HepG2 (cell line): ENCODE results near the gene FHIT. TPM values are rescaled to one million over a fixed set of nuclear protein-coding genes. Genes with fewer than 3 reads are reported as not detected.

Source experiments
- ATAC-seq: fragments of 200-7000 bp; cut with Tn5 transposase; 3 replicates; pipeline ENCODE4 v1.9.1; 2020; ENCODE audit warnings: mild to moderate bottlenecking, moderate library complexity
- BruUV-seq: library from RNA; stranded (reverse); fragments of 400-500 nt; replicated peaks from 2 replicates; lab custom pipeline; 2021; lab: Mats Ljungman, UMichigan
- CTCF ChIA-PET: fragments of 300-600 bp; formaldehyde crosslinking; extraction: SDS; loops from one replicate; lab custom pipeline; 2021; ENCODE audit warnings: low total read pairs, inconsistent platforms, low intra/inter-chr PET ratio; lab: Yijun Ruan, JAX
- POLR2A ChIA-PET: fragments of 350-600 bp; sonication (Branson Sonifier 250); formaldehyde crosslinking; loops from one replicate; lab custom pipeline; 2020; ENCODE audit warnings: antibody characterized with exemption, inconsistent platforms; lab: Yijun Ruan, JAX
- DNase-seq: peaks from one replicate; pipeline ENCODE4 v3.0.0-alpha.2; 2015; ENCODE audit warnings: low spot score
- FAIRE-seq: peaks from 3 replicates; lab custom pipeline; 2011; peaks lifted over from hg19 to GRCh38; lab: Jason Lieb, UNC
- H2AFZ ChIP-seq: one replicate; pipeline ENCODE4 v1.6.1; 2011; ENCODE audit warnings: low read length, inconsistent platforms
- H3K27ac ChIP-seq: fragments of 300-600 bp; 3 replicates; pipeline ENCODE4 v1.8.0; 2011; ENCODE audit warnings: mixed run types, mild to moderate bottlenecking, mixed read lengths, low read length, inconsistent platforms; ENCODE audit not compliant: insufficient read depth; ENCODE audit errors: extremely low read length
- H3K27me3 ChIP-seq, 2 experiments: fragments of 200-600 bp in 1 of 2; 2 replicates in 1 of 2; 3 replicates in 1 of 2; pipeline versions ENCODE4 v1.6.0 to v1.8.0; 2011; ENCODE audit warnings: low read length in 2 of 2, mild to moderate bottlenecking in 2 of 2, moderate library complexity in 2 of 2, inconsistent platforms in 1 of 2; ENCODE audit not compliant: insufficient read depth in 2 of 2, control insufficient read depth in 1 of 2
- H3K36me3 ChIP-seq, 2 experiments: fragments of 200-600 bp in 1 of 2; replicated peaks in 1 of 2; 2 replicates in 1 of 2; 3 replicates in 1 of 2; pipeline versions ENCODE4 v1.5.1 to v1.8.0; 2011; ENCODE audit warnings: low read length in 2 of 2, inconsistent platforms in 1 of 2; ENCODE audit not compliant: insufficient read depth in 2 of 2, control insufficient read depth in 1 of 2
- H3K4me1 ChIP-seq: 2 replicates; pipeline ENCODE4 v1.5.1; 2012; ENCODE audit warnings: low read length, inconsistent platforms; ENCODE audit not compliant: insufficient read depth
- H3K4me2 ChIP-seq: 2 replicates; pipeline ENCODE4 v1.6.0; 2011; ENCODE audit warnings: low read depth, low read length, inconsistent platforms
- H3K4me3 ChIP-seq, 3 experiments: fragments of 200-600 bp in 1 of 3; sonication (generic), shearing (Covaris generic) in 1 of 3; replicated peaks in 1 of 3; 2 replicates each; pipeline ENCODE4 v1.5.1; 2011 to 2016; ENCODE audit warnings: low read length in 3 of 3, inconsistent platforms in 2 of 3, low read depth in 2 of 3, mild to moderate bottlenecking in 2 of 3, control low read depth in 1 of 3, mixed read lengths in 1 of 3; ENCODE audit not compliant: insufficient read depth in 1 of 3
- H3K79me2 ChIP-seq: one replicate; pipeline ENCODE4 v1.6.1; 2011; ENCODE audit warnings: low read length, inconsistent platforms; ENCODE audit not compliant: insufficient read depth
- H3K9ac ChIP-seq: 2 replicates; pipeline ENCODE4 v1.6.0; 2011; ENCODE audit warnings: mild to moderate bottlenecking, low read depth, low read length, inconsistent platforms; ENCODE audit not compliant: insufficient read depth
- H3K9me3 ChIP-seq: 2 replicates; pipeline ENCODE4 v1.5.1; 2012; ENCODE audit warnings: mild to moderate bottlenecking, low read length
- H4K20me1 ChIP-seq: 2 replicates; pipeline ENCODE4 v1.6.0; 2011; ENCODE audit warnings: inconsistent platforms, mild to moderate bottlenecking, low read length, moderate library complexity; ENCODE audit not compliant: insufficient read depth
- AHDC1 ChIP-seq: sonication (generic); formaldehyde crosslinking; IDR thresholded peaks from 2 replicates; pipeline ENCODE4 v1.5.1; 2020; ENCODE audit warnings: mild to moderate bottlenecking, missing genetic modification reagents, borderline replicate concordance
- JUND ChIP-seq: sonication (generic); formaldehyde crosslinking; IDR thresholded peaks from 2 replicates; pipeline ENCODE4 v1.8.0; 2022; ENCODE audit warnings: mild to moderate bottlenecking, missing genetic modification reagents
- KDM2A ChIP-seq: sonication (generic); formaldehyde crosslinking; IDR thresholded peaks from 2 replicates; pipeline ENCODE4 v1.4.0; 2020; ENCODE audit warnings: low read depth, missing genetic modification reagents, borderline replicate concordance
- MXD1 ChIP-seq: sonication (generic); formaldehyde crosslinking; IDR thresholded peaks from 2 replicates; pipeline ENCODE4 v1.4.0; 2020; ENCODE audit warnings: mild to moderate bottlenecking, missing genetic modification reagents
- PAWR ChIP-seq: sonication (generic); formaldehyde crosslinking; IDR thresholded peaks from 2 replicates; pipeline ENCODE4 v1.4.0; 2020; ENCODE audit warnings: missing genetic modification reagents, mild to moderate bottlenecking, borderline replicate concordance
- PITX1 ChIP-seq: sonication (generic); formaldehyde crosslinking; IDR thresholded peaks from 2 replicates; pipeline ENCODE4 v1.5.1; 2020; ENCODE audit warnings: mild to moderate bottlenecking, missing genetic modification reagents
- SMAD3 ChIP-seq: sonication (generic); formaldehyde crosslinking; IDR thresholded peaks from 2 replicates; pipeline ENCODE4 v1.4.0; 2020; ENCODE audit warnings: missing genetic modification reagents
- TARDBP ChIP-seq: sonication (generic); formaldehyde crosslinking; IDR thresholded peaks from 2 replicates; pipeline ENCODE4 v1.8.0; 2022; ENCODE audit warnings: mild to moderate bottlenecking, missing genetic modification reagents
- THYN1 ChIP-seq: sonication (generic); formaldehyde crosslinking; IDR thresholded peaks from 2 replicates; pipeline ENCODE4 v1.8.1; 2023; ENCODE audit warnings: low read depth, mild to moderate bottlenecking, moderate library complexity, missing genetic modification reagents, borderline replicate concordance
- ZBTB21 ChIP-seq: sonication (generic); formaldehyde crosslinking; IDR thresholded peaks from 2 replicates; pipeline ENCODE4 v1.4.0; 2020; ENCODE audit warnings: missing genetic modification reagents
- ZNF230 ChIP-seq: sonication (generic); formaldehyde crosslinking; IDR thresholded peaks from 2 replicates; pipeline ENCODE4 v1.4.0; 2020; ENCODE audit warnings: mild to moderate bottlenecking, missing genetic modification reagents
- ZNF260 ChIP-seq: sonication (generic); formaldehyde crosslinking; IDR thresholded peaks from 2 replicates; pipeline ENCODE4 v1.4.0; 2020; ENCODE audit warnings: missing genetic modification reagents, low read depth, mild to moderate bottlenecking, borderline replicate concordance
- ZNF513 ChIP-seq: sonication (generic); formaldehyde crosslinking; conservative IDR thresholded peaks from 2 replicates; pipeline ENCODE4 v1.5.0; 2020; ENCODE audit warnings: missing genetic modification reagents
- ZNF577 ChIP-seq: sonication (generic); formaldehyde crosslinking; IDR thresholded peaks from 2 replicates; pipeline ENCODE4 v1.4.0; 2020; ENCODE audit warnings: mild to moderate bottlenecking, low read depth, missing genetic modification reagents, borderline replicate concordance
- ZSCAN21 ChIP-seq: sonication (generic); formaldehyde crosslinking; IDR thresholded peaks from 2 replicates; pipeline ENCODE4 v1.8.0; 2022; ENCODE audit warnings: mild to moderate bottlenecking, missing genetic modification reagents, moderate library complexity, borderline replicate concordance
- WGBS: methylation state at CpG from one replicate; pipeline ENCODE4 v1.1.6; 2017; ENCODE audit warnings: low lambda C conversion rate; 5-methylcytosine and 5-hydroxymethylcytosine counted together
- in situ Hi-C: cut with HindIII; loops from 2 replicates; pipeline ENCODE4 v1.10.0; 2017; ENCODE audit warnings: low pct_unique_long_range_greater_than_20kb; ENCODE audit not compliant: extremely low pct_ligation_motif_present
- intact Hi-C: fragments of 100-400 bp; cut with micrococcal nuclease; formaldehyde crosslinking; loops from one replicate; pipeline ENCODE4 v1.10.0; 2022; ENCODE audit not compliant: unreplicated experiment
- polyA plus RNA-seq, 8 experiments: library from polyadenylated mRNA; depleted of rRNA in 3 of 8; stranded (reverse) in 7 of 8; unstranded in 1 of 8; fragments of >200 nt; fragmentation: Illumina TruSeq in 4 of 8; extraction: Trizol in 4 of 8; gene quantifications; 2 replicates each; pipeline versions ENCODE4 v1.2.1 to v1.2.3, GENCODE V29; 2011 to 2016; ENCODE audit warnings: low read depth in 4 of 8, missing spikeins in 1 of 8, mixed read lengths in 1 of 8; ENCODE audit not compliant: insufficient read depth in 1 of 8
- total RNA-seq, 5 experiments: library from RNA; depleted of rRNA; stranded (reverse); fragments of >200 nt; fragmentation: Illumina TruSeq; extraction: Trizol; gene quantifications; 2 replicates each; pipeline ENCODE4 v1.2.3, GENCODE V29; 2016; ENCODE audit warnings: low read depth in 1 of 5

The FHIT gene
- total and polyA plus RNA-seq, 2 of the 13 experiments (the other 11 are each of a cell fraction or from before 2014, with no cell fraction given): 4.0 to 4.6 TPM

GRCh38 chr3:60399861-60400845 is 851.1 kb downstream of the FHIT start:
- H3K27me3 ChIP-seq: no peaks in the 10 kb centered on the region
- no peak overlapping the region for H3K4me3 ChIP-seq
- no peaks in the 10 kb centered on the region for H3K9me3 ChIP-seq
- no peaks in the 10 kb centered on the region for H3K79me2 ChIP-seq
- no peaks in the 10 kb centered on the region for H3K36me3 ChIP-seq
- H3K27ac ChIP-seq: no peak overlapping the region
- H3K4me1 ChIP-seq: no peaks in the 10 kb centered on the region
- DNase-seq (no peak), FAIRE-seq (no peak), ATAC-seq (no peak)
- CTCF ChIA-PET: no interaction called here
- POLR2A ChIA-PET: no interaction called here
- H2AFZ ChIP-seq: no peak overlapping the region
- H3K9ac ChIP-seq: no peak overlapping the region
- H3K4me2 ChIP-seq: no peak overlapping the region
- in situ Hi-C loops (no loop called here), intact Hi-C loops (no loop called here)
- H4K20me1 ChIP-seq: no peaks in the 10 kb centered on the region
- BruUV-seq: no TSS peak
- 16% methylated on average over 7 of the region's 7 CpGs for WGBS
- no peak for TF ChIP-seq ZNF513 (CRISPR knock-in tag)
- no peak for TF ChIP-seq ZBTB21 (CRISPR knock-in tag)
- TF ChIP-seq ZSCAN21: no peak
- no peak for TF ChIP-seq KDM2A (CRISPR knock-in tag)
- TF ChIP-seq PAWR (CRISPR knock-in tag): no peak
- TF ChIP-seq ZNF577 (CRISPR knock-in tag): no peak
- no peak for TF ChIP-seq ZNF260 (CRISPR knock-in tag)
- no peak for TF ChIP-seq TARDBP
- TF ChIP-seq MXD1 (CRISPR knock-in tag): no peak
- no peak for TF ChIP-seq PITX1 (CRISPR knock-in tag)
- no peak for TF ChIP-seq ZNF230 (CRISPR knock-in tag)
- no peak for TF ChIP-seq AHDC1 (CRISPR knock-in tag)
- no peak for TF ChIP-seq JUND (CRISPR knock-in tag)
- TF ChIP-seq SMAD3 (CRISPR knock-in tag): no peak
- TF ChIP-seq THYN1: no peak
